GM19463 (cell line): Measurements from ENCODE around the gene MRC2.

Source experiments
- ATAC-seq: cut with Tn5 transposase; IDR thresholded peaks from one replicate; pipeline ENCODE4 v1.9.1; 2021; ENCODE audit warnings: mild to moderate bottlenecking, moderate library complexity; ENCODE audit not compliant: unreplicated experiment

The MRC2 gene

GRCh38 chr17:62658136-62658920 is 30.9 kb downstream of the MRC2 start:
- ATAC-seq: no peak

- ATAC-seq: no peak
Measured at GRCh38 chr17:62660629-62661118, 33.2 kb downstream of the MRC2 start.

GRCh38 chr17:62661337-62661736 is 33.9 kb downstream of the MRC2 start:
- no peak for ATAC-seq

- ATAC-seq: no peak
Measured at GRCh38 chr17:62662855-62663254, 35.4 kb downstream of the MRC2 start.

- no peak for ATAC-seq
Measured at GRCh38 chr17:62663304-62663703, 35.8 kb downstream of the MRC2 start.

- no peak for ATAC-seq
Measured at GRCh38 chr17:62664336-62665120, 37.1 kb downstream of the MRC2 start.

- no peak for ATAC-seq
Measured at GRCh38 chr17:62665599-62665998, 38.1 kb downstream of the MRC2 start.

- no peak for ATAC-seq
Measured at GRCh38 chr17:62666061-62666800, 38.8 kb downstream of the MRC2 start.

- no peak for ATAC-seq
Measured at GRCh38 chr17:62666801-62667591, 39.5 kb downstream of the MRC2 start.

GRCh38 chr17:62668091-62668804 is 40.8 kb downstream of the MRC2 start:
- ATAC-seq: no peak

GRCh38 chr17:62670202-62670821 is 42.8 kb downstream of the MRC2 start:
- ATAC-seq: no peak

GRCh38 chr17:62671553-62671952 is 44.1 kb downstream of the MRC2 start:
- no peak for ATAC-seq

GRCh38 chr17:62672957-62673356 is 45.5 kb downstream of the MRC2 start:
- ATAC-seq: no peak

- ATAC-seq: no peak
Measured at GRCh38 chr17:62673614-62674362, 46.3 kb downstream of the MRC2 start.

- no peak for ATAC-seq
Measured at GRCh38 chr17:62674363-62674739, 46.9 kb downstream of the MRC2 start.

GRCh38 chr17:62674841-62675240 is 47.4 kb downstream of the MRC2 start:
- no peak for ATAC-seq

GRCh38 chr17:62675260-62675659 is 47.8 kb downstream of the MRC2 start:
- ATAC-seq: no peak

GRCh38 chr17:62675701-62676100 is 48.2 kb downstream of the MRC2 start:
- ATAC-seq: no peak
